ENCODE measurements around the gene SLC2A11.

DNA sequence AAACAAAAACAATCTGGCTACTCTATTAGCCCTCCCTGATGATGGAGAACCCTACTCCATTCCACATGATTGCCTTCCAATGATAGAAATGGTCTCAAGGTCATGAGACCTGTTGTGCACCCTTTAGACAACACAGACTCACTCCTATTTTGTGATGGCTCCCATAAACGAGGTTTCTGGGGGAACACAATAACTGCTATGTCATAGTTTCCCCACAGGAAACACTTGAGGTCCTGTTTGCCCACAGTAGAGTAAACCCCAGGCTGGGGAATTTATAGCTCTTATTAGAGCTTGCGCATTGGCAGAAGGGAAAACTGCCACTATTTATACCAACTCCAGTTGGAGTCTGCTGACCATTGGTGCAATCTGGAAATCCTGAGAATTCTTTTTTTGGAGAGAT, 65.2 kb downstream of the SLC2A11 start:
- TF ChIP-seq CTCF (IDR thresholded peaks at IDR 0.05) (no peak), POLR2AphosphoS5 (IDR thresholded peaks at IDR 0.05) (no peak)

Measured in prostate gland (tissue), 2 donors.